Measurements from ENCODE around the gene PRDM16.

GRCh38 chr1:3163356-3163755, 94.4 kb downstream of the PRDM16 start:
- TF ChIP-seq CTCF (IDR thresholded peaks at IDR 0.05), result no peak
- TF ChIP-seq POLR2A (IDR thresholded peaks at IDR 0.05), result no peak
